ENCODE measurements around the gene ADAM33.
A peak's percentile ranks its signal among the peaks of the same experiment; 100 is the strongest.

Gene ADAM33

GRCh38 chr20:3707508-3707899, 25.7 kb upstream of the ADAM33 start:
- DNase-seq, result no peak

- DNase-seq, result peak in 9 of 51 donors; percentile 8 to 57 (median 14)
Observed at GRCh38 chr20:3706774-3707507, 25.1 kb upstream of the ADAM33 start.

- no peak for DNase-seq
Observed at GRCh38 chr20:3705970-3706739, 24.3 kb upstream of the ADAM33 start.

- no peak for DNase-seq
Observed at GRCh38 chr20:3705491-3705969, 23.7 kb upstream of the ADAM33 start.

- DNase-seq, result no peak
Observed at GRCh38 chr20:3704087-3704486, 22.3 kb upstream of the ADAM33 start.

GRCh38 chr20:3702611-3703391, 21.0 kb upstream of the ADAM33 start:
- no peak for DNase-seq

- DNase-seq, result no peak
Observed at GRCh38 chr20:3701061-3701998, 19.5 kb upstream of the ADAM33 start.

GRCh38 chr20:3699037-3699436, 17.2 kb upstream of the ADAM33 start:
- no peak for DNase-seq

- DNase-seq, result no peak
Observed at GRCh38 chr20:3698591-3699001, 16.8 kb upstream of the ADAM33 start.

GRCh38 chr20:3697588-3698305, 15.9 kb upstream of the ADAM33 start:
- no peak for DNase-seq

- no peak for DNase-seq
Observed at GRCh38 chr20:3696745-3697587, 15.2 kb upstream of the ADAM33 start.

- DNase-seq, result no peak
Observed at GRCh38 chr20:3696200-3696599, 14.4 kb upstream of the ADAM33 start.

GRCh38 chr20:3694864-3695263, 13.1 kb upstream of the ADAM33 start:
- no peak for DNase-seq

- no peak for DNase-seq
Observed at GRCh38 chr20:3693376-3693775, 11.6 kb upstream of the ADAM33 start.

- DNase-seq, result no peak
Observed at GRCh38 chr20:3692706-3693294, 11.0 kb upstream of the ADAM33 start.

GRCh38 chr20:3691897-3692296, 10.1 kb upstream of the ADAM33 start:
- no peak for DNase-seq

GRCh38 chr20:3691306-3691705, 9.5 kb upstream of the ADAM33 start:
- DNase-seq, result no peak

GRCh38 chr20:3690413-3690812, 8.6 kb upstream of the ADAM33 start:
- no peak for DNase-seq

GRCh38 chr20:3689978-3690377, 8.2 kb upstream of the ADAM33 start:
- no peak for DNase-seq
